Subcutaneous adipose tissue (tissue), 4 donors: ENCODE results near the gene IL11. TPM values are rescaled to one million over a fixed set of nuclear protein-coding genes. Genes with fewer than 3 reads are reported as not detected.

Source experiments
- CTCF ChIP-seq: fragments of 450-650 bp; IDR thresholded peaks from one replicate; pipeline ENCODE4 v1.5.1; 2016; ENCODE audit warnings: low read depth, mild to moderate bottlenecking, control low read depth, antibody characterized with exemption, moderate library complexity
- total RNA-seq, 4 donors: library from RNA; depleted of rRNA; stranded (reverse); fragments of >200 nt; gene quantifications; one replicate each; pipeline ENCODE4 v1.1.0, GENCODE V29; 2016

The IL11 gene
- total RNA-seq, 4 donors from 2014 or later, result not detected

GRCh38 chr19:55373306-55373992 lies 3.2 kb upstream of the IL11 start:
- TF ChIP-seq CTCF, result no peak

GRCh38 chr19:55372316-55373081 lies 2.2 kb upstream of the IL11 start:
- TF ChIP-seq CTCF, result no peak

- no peak for TF ChIP-seq CTCF
Observed at GRCh38 chr19:55369653-55370304, 484 bp downstream of the IL11 start.

GRCh38 chr19:55368701-55369563 lies 1.3 kb downstream of the IL11 start:
- no peak for TF ChIP-seq CTCF

- TF ChIP-seq CTCF, result no peak
Observed at GRCh38 chr19:55368106-55368505, 2.2 kb downstream of the IL11 start.

GRCh38 chr19:55366790-55367189 lies 3.5 kb downstream of the IL11 start:
- no peak for TF ChIP-seq CTCF
